Measurements from ENCODE around the gene MLLT3.

DNA sequence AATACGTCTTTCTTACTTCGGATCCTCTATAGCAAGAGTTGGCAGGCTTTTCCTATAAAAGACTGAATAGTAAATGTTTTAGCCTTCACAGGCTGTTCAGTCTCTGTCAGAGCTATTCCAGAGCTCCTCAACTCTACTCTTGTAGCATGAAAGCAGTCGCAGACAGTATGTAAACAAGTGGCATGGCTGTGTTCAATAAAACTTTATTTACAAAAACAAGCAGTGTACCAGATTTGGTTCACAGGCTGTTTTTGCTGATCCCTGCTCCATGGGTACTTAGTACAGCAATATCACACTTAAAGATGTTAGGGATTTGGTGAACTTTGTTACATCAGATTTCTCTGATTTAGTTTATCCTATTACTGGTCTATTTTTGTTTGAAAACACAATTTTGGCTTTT lies 235.2 kb downstream of the MLLT3 start:
- no peak for TF ChIP-seq POLR2AphosphoS5 (IDR thresholded peaks at IDR 0.05)
- no peak for TF ChIP-seq CTCF (IDR thresholded peaks at IDR 0.05)
- no peak for TF ChIP-seq POLR2A (IDR thresholded peaks at IDR 0.05)

Data from prostate gland (tissue), 2 donors.